Activated naive CD8-positive, alpha-beta T cell (primary cell): Measurements from ENCODE around the gene PI4KB.
A peak's percentile ranks its signal among the peaks of the same experiment; 100 is the strongest.

Experiments used
- H3K27ac Mint-ChIP-seq: one replicate; pipeline ENCODE4 v1.8.0; 2021; ENCODE audit warnings: mixed read lengths
- H3K27me3 Mint-ChIP-seq: one replicate; pipeline ENCODE4 v1.8.0; 2021; ENCODE audit warnings: mixed read lengths
- H3K36me3 Mint-ChIP-seq: one replicate; pipeline ENCODE4 v1.8.0; 2021; ENCODE audit warnings: mixed read lengths
- H3K4me1 Mint-ChIP-seq: one replicate; pipeline ENCODE4 v1.8.0; 2021; ENCODE audit warnings: low read depth, mixed read lengths
- H3K4me3 Mint-ChIP-seq: one replicate; pipeline ENCODE4 v1.8.0; 2021; ENCODE audit warnings: mild to moderate bottlenecking, mixed read lengths
- H3K9me3 Mint-ChIP-seq: one replicate; pipeline ENCODE4 v1.8.0; 2021; ENCODE audit warnings: low read depth, mixed read lengths

PI4KB gene

DNA sequence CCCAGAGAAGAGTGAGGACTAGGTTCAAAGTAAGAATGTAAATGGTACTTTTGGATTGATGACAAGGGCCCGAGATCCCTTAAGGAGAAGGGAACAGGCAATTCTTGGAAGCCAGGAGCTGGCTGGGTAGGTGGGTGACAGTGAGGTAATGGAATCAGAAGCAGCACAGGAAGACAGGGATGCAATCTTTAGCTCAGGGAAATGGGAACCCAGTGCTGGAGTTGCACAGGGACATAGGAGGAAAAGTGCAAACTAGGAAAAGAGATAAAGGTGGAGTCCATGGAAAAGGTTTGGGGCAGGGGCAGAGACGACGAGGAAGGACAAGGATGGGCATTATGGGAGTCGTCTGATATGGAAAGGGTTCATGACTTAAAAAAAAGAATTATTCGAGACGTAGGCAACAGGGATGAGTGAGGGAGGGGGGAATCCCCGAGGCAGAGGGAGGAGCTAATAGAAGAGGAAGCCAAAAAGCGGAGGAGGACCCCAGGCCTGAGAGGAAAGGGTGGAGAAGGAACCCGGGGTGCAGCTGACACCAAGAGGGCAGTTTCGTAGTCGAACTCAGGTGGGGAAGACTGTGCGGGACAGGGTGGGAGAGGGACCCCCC is 495 bp downstream of the PI4KB start:
- no peaks in the 10 kb centered on the region for H3K27me3 Mint-ChIP-seq
- H3K27ac Mint-ChIP-seq: peak overlapping the region; percentile 95
- peak overlapping the region; percentile 99 for H3K4me3 Mint-ChIP-seq
- no peaks in the 10 kb centered on the region for H3K9me3 Mint-ChIP-seq
- H3K36me3 Mint-ChIP-seq: peaks cover 2% of the 10 kb centered on the region
- H3K4me1 Mint-ChIP-seq: peaks cover 43% of the 10 kb centered on the region

DNA sequence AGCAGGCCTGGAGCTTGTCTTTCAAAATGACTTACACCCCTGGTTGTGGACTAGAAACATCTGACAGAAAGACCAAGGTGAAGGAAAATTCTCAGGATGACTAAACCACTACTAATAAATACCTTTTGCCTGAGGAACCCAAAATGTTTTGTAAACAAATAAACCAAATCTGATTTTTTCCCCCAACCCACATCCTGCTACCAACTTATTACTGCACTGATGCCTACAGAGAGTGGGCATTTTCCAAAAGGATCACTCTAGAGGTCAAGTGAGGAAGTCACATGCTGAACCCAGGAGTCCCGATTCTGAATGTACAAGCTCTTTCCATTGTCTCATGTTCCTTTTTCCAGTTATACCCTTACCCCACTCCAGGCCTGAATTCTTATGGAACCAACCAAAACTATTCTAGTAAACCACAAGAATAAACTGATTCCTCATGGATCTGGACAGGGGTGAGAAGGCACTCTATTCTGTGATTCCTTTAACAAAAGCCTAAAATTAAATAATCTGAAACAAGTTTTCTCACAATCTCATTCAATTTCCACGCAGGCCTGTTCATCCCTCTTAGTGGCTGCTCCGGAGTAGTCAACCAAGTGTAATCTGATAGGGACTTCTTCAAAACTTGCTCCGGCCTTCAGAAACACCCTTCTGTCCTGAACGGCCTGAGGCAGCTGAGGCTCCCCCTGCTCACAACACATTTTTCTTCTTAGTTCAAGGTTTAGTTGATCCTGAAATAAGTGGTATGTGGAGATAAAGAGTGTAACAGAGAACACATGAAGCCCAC is 1.4 kb downstream of the PI4KB start:
- H3K27ac Mint-ChIP-seq: peak overlapping the region; percentile 95
- H3K4me3 Mint-ChIP-seq: peak overlapping the region; percentile 99
- H3K36me3 Mint-ChIP-seq: peaks cover 2% of the 10 kb centered on the region
- peaks cover 44% of the 10 kb centered on the region for H3K4me1 Mint-ChIP-seq
- H3K27me3 Mint-ChIP-seq: no peaks in the 10 kb centered on the region
- H3K9me3 Mint-ChIP-seq: no peaks in the 10 kb centered on the region

DNA sequence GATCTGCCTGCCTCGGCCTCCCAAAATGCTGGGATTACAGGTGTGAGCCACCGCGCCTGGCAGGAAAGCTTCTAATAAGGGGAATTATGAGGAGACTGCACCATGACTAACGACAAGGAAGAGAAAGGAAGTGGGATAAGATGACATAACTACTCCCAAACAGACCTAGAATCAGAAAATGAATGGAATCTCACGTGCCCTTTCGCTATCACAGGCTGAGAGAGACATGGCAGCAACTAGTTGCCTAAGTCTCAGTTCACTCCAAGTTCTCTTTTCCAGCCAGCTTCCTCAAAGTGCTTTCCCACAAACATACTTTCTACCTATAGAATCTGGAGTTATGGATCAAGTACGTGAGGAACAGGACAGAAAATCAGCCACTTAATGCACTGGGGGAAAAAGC is 2.0 kb downstream of the PI4KB start:
- Mint-ChIP-seq H3K4me3 (peak overlapping the region; percentile 99), H3K27ac (peak overlapping the region; percentile 95), H3K9me3 (no peaks in the 10 kb centered on the region), H3K27me3 (no peaks in the 10 kb centered on the region), H3K36me3 (peaks cover 2% of the 10 kb centered on the region), H3K4me1 (peaks cover 49% of the 10 kb centered on the region)

DNA sequence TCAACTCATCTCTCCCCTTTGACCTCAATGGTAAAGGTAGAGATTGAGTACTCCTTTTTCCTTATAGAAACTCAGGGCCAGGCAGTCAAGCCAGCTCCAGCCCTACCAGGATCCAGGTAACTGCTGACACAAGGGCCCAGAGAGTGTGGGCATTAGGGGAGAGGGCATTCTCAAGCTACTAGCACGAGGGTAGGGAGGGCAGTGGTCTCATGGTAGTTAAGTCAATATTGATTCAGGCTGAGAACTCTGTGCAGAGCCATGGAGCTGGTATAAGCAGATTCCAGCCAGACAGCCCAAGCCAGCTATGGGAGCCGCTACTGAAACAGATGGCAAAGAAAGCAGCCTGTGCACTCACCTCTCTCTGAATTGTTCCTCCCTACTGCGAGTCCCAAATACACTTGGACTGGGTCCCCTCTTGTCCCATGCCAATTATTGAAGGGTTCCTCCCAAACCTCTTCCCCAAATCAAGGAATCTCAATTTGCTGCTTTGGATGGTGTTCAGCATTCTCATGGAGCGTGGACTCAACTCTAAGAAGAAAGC is 2.8 kb downstream of the PI4KB start:
- Mint-ChIP-seq H3K36me3 (peaks cover 3% of the 10 kb centered on the region), H3K4me3 (peak overlapping the region; percentile 42), H3K27ac (no peak overlapping the region), H3K4me1 (peaks cover 52% of the 10 kb centered on the region), H3K9me3 (no peaks in the 10 kb centered on the region), H3K27me3 (no peaks in the 10 kb centered on the region)

DNA sequence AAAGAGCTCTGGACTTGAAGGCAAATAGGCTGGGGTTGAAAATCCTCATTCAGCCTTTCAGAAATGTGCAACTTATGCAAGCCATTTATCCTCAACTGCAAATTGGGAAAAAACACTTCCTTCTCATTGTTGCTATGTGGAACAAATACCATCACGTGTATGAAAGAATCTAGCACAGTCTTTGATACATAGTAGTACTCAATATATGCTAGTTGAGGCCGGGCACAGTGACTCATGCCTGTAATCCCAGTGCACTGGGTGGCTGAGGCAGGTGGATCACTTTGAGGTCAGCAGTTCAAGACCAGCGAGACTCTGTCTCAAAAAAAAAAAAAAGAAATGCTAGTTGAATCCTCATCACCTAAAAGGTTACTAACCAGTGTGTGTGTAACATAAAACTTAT is 8.2 kb downstream of the PI4KB start:
- H3K4me1 Mint-ChIP-seq: peaks cover 38% of the 10 kb centered on the region
- H3K9me3 Mint-ChIP-seq: no peaks in the 10 kb centered on the region
- H3K4me3 Mint-ChIP-seq: no peak overlapping the region
- peaks cover 12% of the 10 kb centered on the region for H3K36me3 Mint-ChIP-seq
- no peaks in the 10 kb centered on the region for H3K27me3 Mint-ChIP-seq
- H3K27ac Mint-ChIP-seq: no peak overlapping the region

DNA sequence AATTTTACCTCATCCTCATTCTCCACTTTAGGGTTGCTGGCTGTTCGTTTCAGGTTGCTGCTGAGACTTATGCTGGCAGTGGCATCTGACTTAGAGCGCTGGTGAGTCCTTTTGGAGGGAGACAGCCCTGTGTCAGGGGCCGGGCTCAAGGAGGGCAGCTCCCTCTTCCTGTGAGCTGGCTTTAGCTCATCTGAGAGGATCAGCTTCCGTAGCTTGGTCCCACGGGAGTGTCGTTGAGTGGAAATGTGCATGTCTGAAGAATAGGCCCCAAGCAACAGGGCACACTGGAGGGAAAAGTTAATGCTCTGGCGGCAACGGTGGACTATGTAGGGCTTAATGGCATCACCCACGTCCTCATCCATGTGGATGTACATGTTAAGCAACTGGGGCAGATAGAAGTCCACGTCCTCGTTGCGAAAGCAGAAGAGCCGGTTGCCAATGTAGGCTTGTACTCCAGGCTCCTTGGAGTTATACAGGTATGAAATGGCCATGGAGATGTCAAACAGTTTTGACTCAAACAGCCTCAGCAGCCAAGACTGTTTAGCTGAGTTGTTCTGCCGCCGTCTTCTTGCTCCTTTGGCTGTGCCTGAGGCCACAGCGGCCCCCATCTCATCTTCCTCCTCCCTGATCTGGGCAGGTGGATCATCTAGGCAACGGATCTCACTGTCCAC is 11.5 kb downstream of the PI4KB start:
- Mint-ChIP-seq H3K9me3 (no peaks in the 10 kb centered on the region), H3K27ac (no peak overlapping the region), H3K4me1 (peaks cover 55% of the 10 kb centered on the region), H3K27me3 (no peaks in the 10 kb centered on the region), H3K4me3 (no peak overlapping the region), H3K36me3 (peaks cover 14% of the 10 kb centered on the region)

DNA sequence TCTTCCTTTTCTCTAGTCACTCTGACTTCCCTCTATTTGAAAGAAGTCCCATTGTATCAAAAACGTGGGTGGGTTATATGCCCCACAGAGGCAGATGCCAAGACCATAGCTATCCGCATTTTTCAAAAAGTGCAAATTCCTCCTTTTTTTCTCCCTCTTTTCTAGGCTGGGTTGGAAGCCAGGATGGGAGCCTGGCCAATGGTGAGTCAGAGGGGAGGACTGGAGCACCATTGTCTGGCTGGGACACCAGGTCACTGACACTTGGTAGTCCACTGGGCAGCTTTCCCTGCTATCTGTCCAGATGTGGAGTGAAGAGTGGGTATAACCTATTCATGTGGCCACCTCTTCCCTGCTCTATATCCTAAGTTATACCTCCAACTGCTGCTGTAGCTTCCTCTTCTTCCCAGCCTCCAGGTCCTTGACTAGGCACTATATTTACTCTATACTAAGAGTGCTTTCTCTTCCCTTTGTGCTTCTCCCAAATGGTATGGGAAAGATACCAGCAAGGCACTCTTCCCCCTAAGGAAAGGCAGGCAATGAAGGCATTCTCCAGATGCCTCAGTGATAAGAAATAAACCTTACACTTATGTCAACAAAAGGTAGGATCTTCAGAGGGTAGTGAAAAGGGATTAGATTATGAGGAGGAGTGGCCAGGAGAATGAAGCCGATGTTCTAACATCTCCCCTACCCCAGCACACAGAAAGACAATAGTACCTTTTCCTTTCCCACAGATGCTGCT is 12.9 kb downstream of the PI4KB start:
- H3K27ac Mint-ChIP-seq: peak overlapping the region; percentile 99
- H3K4me1 Mint-ChIP-seq: peaks cover 48% of the 10 kb centered on the region
- H3K9me3 Mint-ChIP-seq: no peaks in the 10 kb centered on the region
- no peaks in the 10 kb centered on the region for H3K27me3 Mint-ChIP-seq
- H3K36me3 Mint-ChIP-seq: peaks cover 11% of the 10 kb centered on the region
- H3K4me3 Mint-ChIP-seq: no peak overlapping the region

DNA sequence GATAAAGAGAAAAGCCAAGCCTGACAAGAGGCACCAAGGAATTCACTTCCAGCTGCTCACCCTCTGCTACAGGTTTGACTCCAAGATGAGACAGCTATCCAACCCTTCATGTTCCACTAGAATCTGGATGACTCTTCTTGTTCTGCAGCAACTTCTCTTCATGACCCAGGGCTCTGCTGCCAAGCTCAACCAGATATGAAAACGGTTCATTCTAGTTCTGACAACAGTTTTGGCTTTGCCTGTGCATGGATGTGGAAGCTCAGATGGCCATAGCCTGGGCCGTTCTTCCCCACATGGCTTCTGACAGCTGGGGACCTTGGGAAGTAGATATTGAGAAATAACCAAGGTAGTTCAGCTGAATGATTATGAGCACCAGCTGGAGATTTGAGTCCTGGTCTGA is 13.7 kb downstream of the PI4KB start:
- H3K27ac Mint-ChIP-seq: peak overlapping the region; percentile 99
- H3K4me1 Mint-ChIP-seq: peaks cover 48% of the 10 kb centered on the region
- H3K9me3 Mint-ChIP-seq: no peaks in the 10 kb centered on the region
- H3K36me3 Mint-ChIP-seq: peaks cover 11% of the 10 kb centered on the region
- H3K27me3 Mint-ChIP-seq: no peaks in the 10 kb centered on the region
- no peak overlapping the region for H3K4me3 Mint-ChIP-seq

DNA sequence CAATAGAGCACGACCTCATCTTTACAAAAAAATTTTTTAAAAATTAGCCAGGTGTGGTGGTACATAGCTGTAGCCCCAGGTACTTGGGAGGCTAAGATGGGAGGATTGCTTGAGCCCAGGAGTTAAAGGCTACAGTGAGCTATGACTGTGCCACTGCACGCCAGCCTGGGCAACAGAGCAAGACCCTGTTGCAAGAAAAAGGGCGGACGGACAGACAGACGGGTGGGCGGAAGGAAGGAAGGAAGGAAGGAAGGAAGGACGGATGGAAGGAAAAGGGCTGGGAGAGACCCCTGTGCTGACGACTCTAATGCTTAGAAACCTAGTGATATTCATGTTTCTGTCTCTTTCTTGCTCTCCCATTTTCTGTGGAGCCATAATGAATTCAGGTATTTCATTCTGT is 14.4 kb downstream of the PI4KB start:
- no peaks in the 10 kb centered on the region for H3K27me3 Mint-ChIP-seq
- H3K9me3 Mint-ChIP-seq: no peaks in the 10 kb centered on the region
- H3K36me3 Mint-ChIP-seq: peaks cover 11% of the 10 kb centered on the region
- no peak overlapping the region for H3K4me3 Mint-ChIP-seq
- H3K4me1 Mint-ChIP-seq: peaks cover 48% of the 10 kb centered on the region
- H3K27ac Mint-ChIP-seq: peak overlapping the region; percentile 99

DNA sequence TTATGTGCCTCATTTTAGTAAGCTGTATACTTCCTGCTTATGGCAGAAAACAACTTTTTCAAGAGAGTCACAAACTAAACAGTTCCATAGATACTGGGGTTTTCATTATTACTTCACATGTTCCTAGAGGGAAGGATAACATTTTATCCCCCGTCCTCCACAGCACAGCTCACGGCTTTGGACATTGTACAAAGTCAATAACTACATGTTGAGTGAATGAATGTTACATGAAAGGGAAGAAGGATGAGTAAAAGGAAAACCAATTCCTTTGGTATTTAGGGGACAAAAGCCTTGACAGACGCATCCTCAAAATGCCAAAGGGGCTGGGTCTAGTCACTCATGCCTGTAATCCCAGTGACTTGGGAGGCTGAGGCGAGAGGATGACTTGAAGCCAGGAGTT is 14.8 kb downstream of the PI4KB start:
- H3K4me1 Mint-ChIP-seq: peaks cover 45% of the 10 kb centered on the region
- peaks cover 8% of the 10 kb centered on the region for H3K36me3 Mint-ChIP-seq

DNA sequence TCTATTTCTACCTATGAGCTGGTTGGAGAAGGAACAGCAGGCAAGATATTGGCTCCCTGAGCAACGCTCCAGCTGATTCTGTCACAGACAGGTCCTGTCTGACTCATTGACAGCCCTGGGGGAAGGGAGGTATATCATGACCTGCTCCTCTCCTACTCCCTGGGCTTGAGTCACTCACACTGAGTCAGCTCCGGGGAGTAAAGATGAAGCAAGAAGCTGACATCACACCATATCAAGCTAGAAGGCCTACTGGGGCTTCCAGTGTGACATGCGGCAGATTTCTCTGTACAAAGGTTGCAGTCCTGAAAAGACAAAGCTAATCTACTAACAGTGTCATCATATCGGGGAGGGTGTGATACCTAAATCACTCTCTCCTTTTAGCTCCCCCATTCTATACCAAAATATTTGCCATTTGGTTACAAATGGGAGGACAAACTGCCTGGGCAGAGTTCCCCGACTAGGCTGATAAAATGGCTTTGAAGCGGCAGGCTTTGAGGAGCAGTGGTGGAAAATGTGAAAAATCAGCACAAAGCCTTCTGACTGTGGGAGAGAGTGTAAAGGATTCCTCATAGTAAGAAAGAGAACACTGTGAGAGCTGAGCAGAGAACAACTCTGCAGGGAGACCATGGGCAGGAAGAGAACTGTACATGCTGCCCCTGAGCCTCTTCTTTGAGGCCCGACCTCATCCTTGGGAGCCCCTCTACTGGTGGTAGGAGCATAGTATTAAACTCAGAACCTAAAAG is 15.5 kb downstream of the PI4KB start:
- H3K4me3 Mint-ChIP-seq: peak overlapping the region; percentile 70

More for the DNA sequence above, 14.8 kb downstream of the PI4KB start:
- no peaks in the 10 kb centered on the region for H3K27me3 Mint-ChIP-seq
- peak overlapping the region; percentile 70 for H3K4me3 Mint-ChIP-seq
- H3K9me3 Mint-ChIP-seq: no peaks in the 10 kb centered on the region
- H3K27ac Mint-ChIP-seq: peak overlapping the region; percentile 99

DNA sequence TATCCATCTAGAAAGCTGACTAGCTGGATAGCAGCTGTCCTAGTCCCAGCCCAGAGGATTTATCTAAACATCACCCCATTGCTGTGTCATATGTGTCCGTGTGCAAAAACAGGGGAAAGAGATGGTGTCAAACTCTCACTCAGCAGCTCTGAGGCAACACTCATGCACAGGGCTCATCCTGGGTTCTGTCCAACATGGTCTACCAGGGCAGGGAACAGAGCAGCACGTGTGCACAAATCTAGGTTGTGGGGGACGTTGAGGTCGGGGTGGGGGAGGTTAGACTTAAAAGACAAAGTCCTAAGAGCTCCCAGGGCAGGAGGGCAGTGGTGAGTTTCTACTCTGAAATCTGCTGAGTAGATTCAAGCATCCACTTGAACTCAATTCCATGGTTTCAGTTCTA is 16.2 kb downstream of the PI4KB start:
- Mint-ChIP-seq H3K36me3 (peaks cover 8% of the 10 kb centered on the region), H3K9me3 (no peaks in the 10 kb centered on the region), H3K4me3 (no peak overlapping the region), H3K27me3 (no peaks in the 10 kb centered on the region), H3K4me1 (peaks cover 44% of the 10 kb centered on the region), H3K27ac (peak overlapping the region; percentile 99)

More for the DNA sequence above, 15.5 kb downstream of the PI4KB start:
- Mint-ChIP-seq H3K36me3 (peaks cover 8% of the 10 kb centered on the region), H3K4me1 (peaks cover 45% of the 10 kb centered on the region), H3K9me3 (no peaks in the 10 kb centered on the region), H3K27me3 (no peaks in the 10 kb centered on the region), H3K27ac (peak overlapping the region; percentile 99)

DNA sequence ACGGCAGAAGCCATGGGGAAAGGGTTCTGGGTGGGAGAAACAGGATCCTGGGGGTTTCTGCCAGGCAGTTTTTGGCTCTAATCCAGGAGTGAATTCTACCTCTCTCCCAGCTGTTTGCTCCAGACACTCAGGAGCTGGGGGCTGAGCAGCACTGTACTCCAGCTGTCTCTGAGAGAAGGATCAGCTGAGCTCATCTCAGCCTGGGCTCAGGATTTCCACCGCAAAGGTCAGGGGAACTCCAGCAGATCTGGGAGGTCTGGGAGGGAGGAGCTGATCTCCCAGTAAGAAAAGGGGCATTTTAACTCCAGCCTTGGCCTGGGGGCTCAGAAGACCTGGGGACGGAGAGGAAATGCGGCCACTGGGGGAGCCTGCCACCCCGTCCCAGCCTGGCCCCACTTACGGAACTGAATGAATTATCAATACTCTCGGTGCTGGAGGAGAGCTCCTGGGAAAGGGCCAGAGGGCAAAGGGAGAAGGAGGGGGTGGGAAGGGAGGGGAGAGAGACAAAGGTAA is 17.3 kb downstream of the PI4KB start:
- no peak overlapping the region for H3K4me3 Mint-ChIP-seq
- no peak overlapping the region for H3K27ac Mint-ChIP-seq

More for the DNA sequence above, 17.3 kb downstream of the PI4KB start:
- H3K4me1 Mint-ChIP-seq: peaks cover 40% of the 10 kb centered on the region
- H3K27me3 Mint-ChIP-seq: no peaks in the 10 kb centered on the region
- peaks cover 11% of the 10 kb centered on the region for H3K36me3 Mint-ChIP-seq
- no peaks in the 10 kb centered on the region for H3K9me3 Mint-ChIP-seq
